HG03045 (cell line): ENCODE measurements around the gene BCL2A1.
"Not testable (repeated sequence)": the region's sequence is repeated elsewhere in the genome, so short reads cannot be mapped to it uniquely, and the experiment has no call there.

Experiments used
- ATAC-seq: cut with Tn5 transposase; IDR thresholded peaks from one replicate; pipeline ENCODE4 v1.9.1; 2021; ENCODE audit warnings: mild to moderate bottlenecking, moderate library complexity; ENCODE audit not compliant: unreplicated experiment

The BCL2A1 gene

DNA sequence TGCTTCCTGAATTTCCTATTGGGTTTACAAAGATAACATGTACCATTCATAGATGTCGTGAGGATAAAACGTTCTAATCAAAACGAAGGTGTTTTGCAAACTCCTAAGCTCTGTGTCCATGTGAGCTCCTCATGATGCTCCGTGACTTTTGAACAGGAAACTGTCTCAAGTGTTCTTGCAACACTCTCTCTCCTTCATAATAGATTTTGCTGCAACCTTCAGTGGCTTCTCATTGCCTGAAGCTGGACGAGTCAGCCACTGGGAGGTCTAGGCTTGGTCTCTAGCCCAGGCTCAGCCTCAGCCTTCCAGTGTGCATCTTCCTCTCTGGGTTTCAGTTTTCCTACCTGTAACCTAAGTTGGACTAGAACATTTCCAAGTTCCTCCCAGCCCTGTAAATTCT is 18.7 kb upstream of the BCL2A1 start:
- ATAC-seq = no peak

DNA sequence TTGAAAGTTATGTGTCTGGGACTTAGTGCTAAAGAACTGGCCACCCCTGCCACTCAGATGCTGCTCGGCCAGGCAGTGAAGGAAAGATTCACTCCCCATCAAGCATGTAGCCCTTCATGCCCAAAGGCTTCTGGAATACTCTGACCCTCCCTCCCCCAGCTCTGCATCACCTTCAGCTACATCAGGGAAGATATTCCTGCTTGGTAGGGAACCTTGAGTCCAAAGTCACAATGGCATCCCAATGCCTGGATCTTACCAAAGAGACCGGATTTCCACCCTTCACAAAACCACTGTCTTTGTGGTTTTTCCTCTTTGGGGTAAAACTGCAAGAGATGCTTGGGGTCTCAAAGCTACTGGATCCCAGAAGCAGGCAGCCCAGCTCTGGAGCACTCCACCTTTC is 18.2 kb upstream of the BCL2A1 start:
- ATAC-seq = no peak

DNA sequence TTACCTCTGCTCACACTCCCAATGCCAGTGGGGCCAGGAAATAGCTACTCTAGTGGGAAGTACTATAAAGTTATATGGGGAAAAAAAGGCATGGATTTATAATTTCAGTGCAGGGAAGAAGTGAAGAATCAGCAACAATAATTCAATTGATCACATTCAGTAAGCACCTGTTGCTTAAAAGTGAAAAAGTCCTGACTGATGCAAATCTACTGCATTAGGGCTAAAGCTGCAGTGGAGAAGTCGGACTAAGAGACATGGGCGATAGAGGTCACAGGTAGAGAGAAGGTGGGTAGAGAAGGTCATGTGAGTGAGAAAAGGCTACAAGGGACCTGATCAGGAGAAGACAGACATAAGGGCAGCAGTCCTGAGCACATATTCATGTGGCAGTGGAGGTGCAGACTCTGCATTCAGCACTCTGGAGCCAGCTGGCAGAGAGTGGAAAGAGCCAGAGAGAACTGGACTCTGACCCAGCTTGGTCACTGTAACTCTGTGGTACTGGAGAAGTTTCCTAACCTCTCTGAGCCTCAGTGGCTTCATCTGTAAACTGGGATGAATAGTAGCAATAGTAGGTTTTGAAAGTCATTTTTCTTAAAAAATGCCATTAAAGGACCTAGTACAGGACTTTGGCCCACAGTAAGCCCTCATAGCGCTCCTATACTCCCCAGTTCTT is 17.6 kb upstream of the BCL2A1 start:
- ATAC-seq = no peak

DNA sequence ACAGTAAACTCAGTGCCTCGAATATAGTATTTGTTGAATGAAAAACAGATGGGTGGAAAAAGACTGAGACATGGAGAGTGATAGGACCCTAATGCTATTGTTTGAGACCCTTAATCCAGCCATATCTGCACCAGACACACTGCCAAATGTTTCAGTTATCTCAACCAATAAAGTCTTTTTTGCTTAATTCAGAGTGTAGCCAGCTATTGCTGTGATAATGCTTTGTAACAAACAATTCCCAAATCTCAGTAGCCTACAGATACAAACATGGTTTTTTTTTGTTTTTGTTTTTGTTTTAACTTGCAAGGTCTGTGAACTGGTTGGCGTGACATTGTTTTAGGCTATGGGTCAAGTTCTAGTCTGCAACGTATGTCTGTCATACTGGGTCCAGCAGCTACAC is 17.0 kb upstream of the BCL2A1 start:
- ATAC-seq = no peak

DNA sequence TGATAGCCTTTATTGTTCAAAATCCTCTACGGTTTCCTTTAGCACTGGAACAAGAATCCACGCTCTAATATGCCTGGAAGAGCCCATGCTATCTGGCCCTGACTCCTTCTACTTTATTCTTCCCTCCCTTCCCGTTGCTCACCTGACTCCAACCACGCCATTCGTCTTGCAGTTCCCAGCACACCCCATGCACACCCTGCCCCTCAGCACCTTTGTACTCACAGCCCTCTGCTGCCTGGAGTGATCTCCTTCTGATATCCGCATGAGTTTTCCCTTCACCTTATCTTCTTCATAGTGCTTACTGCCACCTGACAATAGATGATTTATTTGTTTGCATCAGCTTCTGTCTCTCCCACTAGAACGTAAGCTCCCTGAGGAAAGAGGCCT is 16.6 kb upstream of the BCL2A1 start:
- ATAC-seq = no peak

DNA sequence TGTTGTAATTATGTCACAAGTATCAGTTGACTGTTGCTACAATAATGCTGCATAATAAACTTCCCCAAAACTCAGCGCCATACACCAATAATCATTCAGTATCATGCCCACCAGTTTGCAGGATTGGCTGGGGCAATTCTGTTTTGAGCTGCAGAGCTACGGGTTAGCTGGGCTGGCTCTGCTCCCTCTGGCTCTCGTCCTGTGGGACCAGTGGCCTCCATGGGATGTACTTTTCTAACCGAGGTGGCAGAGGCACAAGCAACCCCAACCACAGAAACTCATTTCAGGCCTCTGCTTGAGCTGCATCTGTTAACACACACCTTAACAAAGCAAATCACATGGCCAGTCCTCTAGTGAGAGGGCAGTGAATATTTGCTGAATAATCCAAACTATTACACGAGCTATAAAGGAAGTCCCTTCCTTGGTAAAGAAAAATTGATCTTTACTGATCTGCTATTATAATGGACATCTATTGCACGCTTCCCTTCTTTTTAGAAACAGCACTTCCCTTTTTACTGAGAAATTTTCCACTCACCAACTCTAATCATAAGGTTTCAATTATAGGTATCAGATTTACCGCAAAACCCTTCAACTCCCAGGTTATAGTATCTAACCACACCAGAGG is 10.9 kb upstream of the BCL2A1 start:
- ATAC-seq = peak; percentile 30

DNA sequence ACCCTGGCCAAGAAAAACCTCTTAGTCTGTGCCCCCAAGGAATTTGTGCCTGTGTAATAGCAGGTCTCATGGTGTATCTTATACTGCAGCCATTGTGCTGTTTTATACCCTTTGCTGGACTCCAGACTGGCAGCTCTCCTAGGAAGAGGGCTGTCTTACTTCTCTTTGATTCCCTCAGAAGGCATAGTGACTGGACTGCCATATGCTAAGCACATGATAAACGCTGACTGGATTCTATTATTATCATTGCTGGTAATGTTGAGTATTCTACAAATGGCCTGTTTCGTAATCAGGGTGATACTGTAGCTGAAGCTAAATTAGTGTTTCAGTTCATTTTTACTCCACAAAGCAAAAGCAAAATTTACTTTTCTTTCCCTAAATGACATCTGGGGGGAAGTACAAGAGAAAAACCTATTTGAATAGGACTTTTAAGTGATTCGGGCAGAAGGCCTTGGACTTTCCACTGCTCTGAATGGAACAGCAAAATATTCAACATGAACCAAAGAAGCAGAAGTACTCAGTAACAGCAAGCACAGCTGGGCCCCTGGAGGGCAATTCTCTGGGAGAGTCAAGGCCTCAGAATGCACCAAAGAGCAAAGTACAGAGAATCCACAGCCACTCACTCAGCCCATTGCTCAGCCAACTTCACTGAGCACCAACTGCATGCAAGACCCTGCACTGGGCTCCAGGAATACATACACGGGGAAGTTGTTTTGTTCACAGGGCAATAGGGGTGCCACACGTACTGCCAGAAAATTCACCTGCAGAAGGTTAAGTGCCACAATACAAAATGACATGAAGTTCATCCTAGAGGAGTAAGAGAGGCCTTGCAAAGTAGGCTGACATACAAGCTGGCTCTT is 7.9 kb upstream of the BCL2A1 start:
- peak; percentile 69 for ATAC-seq

DNA sequence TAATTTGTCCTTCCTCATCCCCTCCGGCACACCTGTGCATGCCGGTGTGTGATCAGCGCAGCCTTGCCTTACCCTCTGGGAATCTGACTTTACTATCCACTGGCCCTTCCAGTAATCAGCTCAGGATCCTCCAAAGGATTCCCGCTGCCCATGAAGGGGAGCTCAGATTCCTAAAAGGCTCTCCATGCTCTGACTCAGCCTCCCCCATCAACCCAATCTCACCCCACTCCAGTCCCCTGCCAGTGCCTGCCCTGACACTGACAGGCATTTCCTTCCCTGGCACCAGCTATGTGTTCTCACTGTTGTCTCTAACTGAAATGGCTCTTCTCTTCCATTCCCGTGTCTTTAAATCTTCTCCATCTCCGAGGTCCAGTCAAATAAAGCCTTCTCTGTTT is 7.3 kb upstream of the BCL2A1 start:
- ATAC-seq = no peak

DNA sequence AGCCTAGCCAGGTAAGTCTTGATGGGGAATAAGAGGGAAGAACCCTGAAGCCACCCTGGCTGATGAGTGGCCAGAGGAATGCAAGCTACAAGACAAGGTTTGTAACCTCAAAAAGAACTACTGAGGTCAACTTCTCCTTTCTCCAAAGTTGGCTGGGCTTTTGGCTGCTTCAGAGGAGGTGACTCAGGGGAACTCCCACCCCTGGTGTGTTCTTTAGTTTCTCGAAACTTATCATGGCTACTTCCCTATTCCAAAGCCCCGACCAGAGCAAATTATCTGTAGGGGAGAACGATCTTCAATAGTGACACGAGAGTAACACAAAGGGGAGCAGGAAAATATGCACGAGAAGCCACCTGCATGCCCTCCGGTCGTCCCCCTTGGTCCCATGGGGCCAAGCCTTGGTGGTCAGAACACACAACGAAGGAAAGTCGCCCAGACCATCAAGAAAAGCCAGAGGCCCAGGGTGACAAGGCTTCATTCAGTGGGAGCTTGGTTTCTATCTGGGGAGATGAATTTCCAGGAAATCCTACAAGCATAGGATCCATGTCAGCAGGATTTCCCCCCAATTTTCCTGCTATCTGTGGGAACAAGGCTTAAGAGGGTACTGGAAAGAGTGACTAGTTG is 6.5 kb upstream of the BCL2A1 start:
- peak; percentile 37 for ATAC-seq

DNA sequence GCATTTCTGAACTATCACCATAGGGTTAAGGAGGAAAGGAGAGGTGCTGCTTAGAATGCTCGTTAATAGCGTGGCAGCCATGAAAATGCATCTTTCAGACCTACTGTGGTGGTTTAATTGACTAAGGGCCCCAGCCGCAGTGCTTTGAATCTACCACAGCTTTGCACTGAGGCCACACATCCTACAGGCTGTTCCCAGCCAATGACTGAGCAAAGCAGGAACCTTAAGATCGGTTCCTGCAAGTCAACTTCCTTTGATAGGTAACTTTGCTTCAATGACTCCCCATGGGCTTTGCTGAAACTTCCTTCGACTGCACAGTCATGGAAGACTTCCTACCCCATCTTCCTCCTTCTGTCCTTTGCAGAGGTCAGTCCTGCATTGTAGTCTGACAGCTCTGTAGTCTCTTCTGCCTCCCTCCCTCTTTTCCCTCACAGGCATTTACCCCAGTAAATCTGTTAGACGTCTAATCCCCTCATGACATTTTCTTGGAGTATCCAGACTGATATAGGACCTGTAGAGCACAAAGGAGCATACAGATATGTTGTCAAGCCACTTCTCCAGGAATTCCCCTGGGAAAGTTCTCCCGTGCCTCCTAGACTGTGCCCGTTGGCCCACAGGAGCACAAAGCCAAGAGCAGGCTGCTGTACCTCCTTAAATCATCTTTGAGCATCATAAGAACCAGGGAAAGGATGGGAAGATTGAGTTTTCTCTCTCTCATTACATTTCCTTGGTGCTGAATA is 2.6 kb upstream of the BCL2A1 start:
- ATAC-seq = no peak

DNA sequence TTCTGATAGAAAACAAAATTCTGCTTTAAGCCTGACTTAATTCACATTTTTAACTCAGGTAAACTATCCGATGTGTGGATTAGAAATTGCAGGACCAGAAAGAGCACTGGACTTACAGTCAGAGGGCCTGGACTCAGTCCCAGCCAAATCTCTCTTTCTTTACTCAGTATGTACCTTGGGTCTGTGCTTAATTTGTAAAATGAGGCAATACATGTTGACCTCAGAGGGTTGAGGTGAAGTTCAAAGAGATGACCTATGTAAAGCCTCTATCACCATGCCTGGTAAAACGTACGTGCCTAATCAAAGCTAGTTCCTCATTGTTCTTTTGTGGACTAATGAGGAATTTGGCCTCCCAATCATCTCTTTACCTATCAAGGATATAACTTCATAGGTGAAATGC is 1.9 kb upstream of the BCL2A1 start:
- no peak for ATAC-seq

DNA sequence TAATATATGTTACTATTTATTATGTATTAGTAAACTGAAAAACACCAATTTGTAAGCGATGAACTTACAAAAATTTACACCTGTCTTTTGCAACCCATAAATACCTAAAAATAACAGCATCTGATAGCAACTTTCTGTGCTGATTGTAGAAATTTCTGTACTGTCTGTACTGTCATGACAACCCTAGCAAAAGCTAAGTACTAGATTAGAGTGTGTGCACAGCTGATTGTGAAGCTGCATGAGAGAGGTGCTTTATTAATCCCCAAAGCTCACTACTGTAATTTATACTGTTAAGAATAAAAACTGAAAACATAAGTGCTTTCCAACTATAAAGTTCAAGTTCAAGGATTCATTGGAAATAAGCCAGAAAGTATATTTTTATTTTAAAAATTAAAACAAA is 815 bp downstream of the BCL2A1 start:
- no peak for ATAC-seq

DNA sequence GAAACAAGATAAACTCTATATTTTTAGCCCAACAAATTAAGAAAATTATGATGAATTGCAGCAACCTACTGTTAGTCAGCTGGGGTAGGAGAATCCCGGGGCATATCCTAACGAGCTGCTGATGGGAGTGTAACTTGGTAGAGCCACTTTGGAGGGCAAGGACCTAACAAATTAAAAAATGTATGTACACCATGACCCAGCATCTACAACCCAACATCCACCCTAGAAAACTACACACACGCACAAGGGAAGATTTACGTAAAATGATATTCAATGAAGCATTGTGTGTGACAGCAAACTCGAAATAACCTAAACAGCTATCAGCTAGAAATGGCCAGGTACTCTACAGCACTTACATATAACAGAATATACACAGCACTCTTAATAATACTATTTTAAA is 1.9 kb downstream of the BCL2A1 start:
- ATAC-seq = no peak

DNA sequence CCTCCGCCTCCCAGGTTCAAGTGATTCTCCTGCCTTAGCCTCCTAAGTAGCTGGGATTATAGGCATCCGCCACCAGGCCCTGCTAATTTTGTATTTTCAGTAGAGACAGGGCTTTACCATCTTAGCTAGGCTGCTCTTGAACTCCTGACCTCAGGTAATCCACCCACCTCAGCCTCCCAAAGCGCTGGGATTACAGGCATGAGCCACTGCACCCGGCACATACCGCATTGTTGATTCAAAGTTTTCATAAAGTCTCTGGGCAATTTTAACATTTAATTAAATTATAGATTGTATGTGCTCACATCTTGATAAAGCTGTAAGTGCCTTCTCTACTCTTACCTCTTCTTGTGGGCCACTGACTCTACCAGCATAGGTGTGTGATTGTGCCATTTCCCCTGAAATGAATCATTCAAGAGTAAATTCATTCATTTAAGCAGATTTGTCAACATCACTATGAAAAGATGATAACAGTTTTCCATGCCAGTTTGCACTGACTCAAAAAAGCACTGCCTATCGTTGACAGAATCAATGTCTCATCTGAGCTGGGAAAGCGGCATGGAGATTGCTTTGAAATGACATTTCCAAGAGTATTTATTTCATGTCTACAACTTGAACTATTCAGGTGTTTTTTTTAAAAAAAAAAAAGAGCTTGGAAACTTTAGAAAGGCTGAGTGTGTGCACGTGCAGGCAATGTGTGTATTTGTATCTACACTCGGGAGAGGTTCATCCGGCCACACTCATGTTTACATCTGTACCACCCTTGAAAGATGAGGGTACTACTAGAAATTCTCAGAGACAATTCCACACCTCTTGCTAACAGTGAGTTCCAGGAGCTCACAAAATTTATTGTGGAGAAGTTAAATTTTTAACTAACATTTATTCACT is 3.5 kb downstream of the BCL2A1 start:
- ATAC-seq = no peak

DNA sequence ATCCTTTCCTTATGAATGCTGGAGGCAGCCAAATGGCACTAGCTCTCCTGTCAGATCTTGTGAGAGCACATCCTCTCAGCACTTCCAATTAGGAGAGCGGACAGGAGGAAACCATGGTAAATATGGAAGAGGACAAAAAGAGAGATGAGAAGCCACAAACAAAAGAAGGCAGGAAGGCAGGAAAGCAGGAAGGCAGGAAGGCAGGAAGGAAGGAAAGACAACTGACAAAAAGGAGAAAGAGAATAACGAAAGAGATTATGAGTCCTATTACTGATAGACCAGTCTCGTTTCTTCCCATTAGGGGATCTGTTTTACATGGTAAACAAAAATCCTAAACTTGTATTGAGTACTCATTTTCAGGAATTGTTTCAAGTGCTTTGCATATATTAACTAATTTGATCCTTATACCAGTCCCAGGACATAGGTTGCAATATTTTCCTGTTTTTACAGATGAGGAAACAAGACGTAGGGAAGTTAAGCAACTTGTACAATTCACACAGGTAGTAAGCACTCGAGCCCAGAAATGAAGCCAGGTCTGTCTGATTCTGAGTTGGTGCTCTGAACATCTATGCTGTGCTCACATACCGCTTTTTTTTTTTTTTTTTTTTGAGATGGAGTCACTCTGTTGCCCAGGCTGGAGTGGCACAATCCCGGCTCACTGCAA is 4.2 kb downstream of the BCL2A1 start:
- no peak for ATAC-seq

DNA sequence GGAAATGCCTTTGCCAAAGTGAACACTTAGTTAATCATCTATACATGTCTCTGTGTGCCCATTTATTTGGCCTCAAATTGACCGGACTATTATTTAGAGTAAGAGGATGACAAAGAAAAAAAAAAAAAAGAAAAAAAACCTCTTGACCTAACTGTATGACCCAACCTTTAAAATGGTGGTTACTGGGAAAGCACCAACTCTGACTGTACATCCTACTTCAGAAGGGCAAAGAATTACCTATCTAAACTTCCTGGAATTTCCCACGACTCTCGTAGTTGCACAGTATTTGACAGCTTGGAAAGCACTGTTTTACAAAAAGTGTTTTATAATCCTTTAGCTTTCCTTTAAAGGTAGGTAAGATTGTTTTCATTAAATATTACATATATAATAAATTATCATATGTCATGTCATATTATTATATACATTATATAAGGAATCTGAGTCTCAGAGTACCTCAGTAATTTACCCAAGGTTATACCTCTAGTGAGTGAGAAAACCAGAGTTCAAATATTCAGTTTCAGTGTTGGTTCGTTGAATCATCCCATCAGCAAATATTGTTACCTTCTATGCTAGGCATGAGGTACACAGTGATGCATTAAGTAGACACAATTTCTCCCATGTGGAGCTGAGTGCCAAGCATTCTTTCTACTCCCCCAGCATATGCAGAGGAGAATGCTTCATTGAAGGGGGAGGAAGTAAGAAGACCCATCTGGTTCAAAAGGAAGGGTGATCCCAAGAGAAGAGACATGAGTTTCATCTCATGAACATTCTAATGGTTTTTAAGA is 5.0 kb downstream of the BCL2A1 start:
- ATAC-seq = no peak

DNA sequence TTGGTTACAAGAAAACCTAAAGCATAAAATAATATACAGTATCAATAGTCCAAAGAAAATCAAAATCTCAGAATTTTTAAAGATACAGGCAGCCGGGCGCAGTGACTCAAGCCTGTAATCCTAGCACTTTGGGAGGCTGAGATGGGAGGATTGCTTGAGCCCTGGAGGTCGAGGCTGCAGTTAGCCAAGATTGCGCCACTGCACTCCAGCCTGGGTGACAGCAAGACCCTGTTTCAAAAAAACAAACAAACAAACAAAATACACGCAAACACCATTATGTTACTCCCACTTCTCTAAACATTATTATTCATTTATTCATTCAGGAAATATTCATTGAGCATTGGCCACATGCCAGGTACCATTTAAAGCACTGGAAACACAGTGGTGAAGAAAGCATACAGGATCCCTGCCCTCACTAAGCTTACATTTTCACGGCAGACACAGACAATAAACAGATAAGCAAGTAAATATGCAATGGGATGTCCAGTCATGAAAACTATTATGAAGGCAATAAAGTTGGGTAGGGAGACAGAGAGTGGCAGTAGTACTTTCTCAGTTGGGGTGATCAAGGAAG is 6.7 kb downstream of the BCL2A1 start:
- no peak for ATAC-seq

DNA sequence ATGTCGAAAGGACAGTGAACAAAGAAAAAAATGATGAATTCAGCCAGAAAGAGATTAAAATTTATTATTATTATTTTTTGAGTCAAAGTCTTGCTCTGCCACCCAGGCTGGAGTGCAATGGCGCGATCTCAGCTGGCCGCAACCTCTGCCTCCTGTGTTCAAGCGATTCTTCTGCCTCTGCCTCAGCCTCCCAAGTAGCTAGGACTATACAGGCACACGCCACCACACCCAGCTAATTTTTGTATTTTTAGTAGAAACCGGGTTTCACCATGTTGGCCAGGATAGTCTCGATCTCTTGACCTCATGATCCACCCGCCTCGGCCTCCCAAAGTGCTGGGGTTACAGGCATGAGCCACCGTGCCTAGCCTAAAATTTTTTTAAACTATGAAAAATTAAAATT is 8.1 kb downstream of the BCL2A1 start:
- not testable (repeated sequence) for ATAC-seq
